GM20431 (cell line): ENCODE measurements around the gene POFUT2.

Experiments used
- in situ Hi-C: fragments of 300-500 bp; cut with MseI, MboI; formaldehyde crosslinking; loops from one replicate; pipeline ENCODE4 v1.15.0; 2020; ENCODE audit warnings: low sequenced_read_pairs; ENCODE audit not compliant: unreplicated experiment

The POFUT2 gene

DNA sequence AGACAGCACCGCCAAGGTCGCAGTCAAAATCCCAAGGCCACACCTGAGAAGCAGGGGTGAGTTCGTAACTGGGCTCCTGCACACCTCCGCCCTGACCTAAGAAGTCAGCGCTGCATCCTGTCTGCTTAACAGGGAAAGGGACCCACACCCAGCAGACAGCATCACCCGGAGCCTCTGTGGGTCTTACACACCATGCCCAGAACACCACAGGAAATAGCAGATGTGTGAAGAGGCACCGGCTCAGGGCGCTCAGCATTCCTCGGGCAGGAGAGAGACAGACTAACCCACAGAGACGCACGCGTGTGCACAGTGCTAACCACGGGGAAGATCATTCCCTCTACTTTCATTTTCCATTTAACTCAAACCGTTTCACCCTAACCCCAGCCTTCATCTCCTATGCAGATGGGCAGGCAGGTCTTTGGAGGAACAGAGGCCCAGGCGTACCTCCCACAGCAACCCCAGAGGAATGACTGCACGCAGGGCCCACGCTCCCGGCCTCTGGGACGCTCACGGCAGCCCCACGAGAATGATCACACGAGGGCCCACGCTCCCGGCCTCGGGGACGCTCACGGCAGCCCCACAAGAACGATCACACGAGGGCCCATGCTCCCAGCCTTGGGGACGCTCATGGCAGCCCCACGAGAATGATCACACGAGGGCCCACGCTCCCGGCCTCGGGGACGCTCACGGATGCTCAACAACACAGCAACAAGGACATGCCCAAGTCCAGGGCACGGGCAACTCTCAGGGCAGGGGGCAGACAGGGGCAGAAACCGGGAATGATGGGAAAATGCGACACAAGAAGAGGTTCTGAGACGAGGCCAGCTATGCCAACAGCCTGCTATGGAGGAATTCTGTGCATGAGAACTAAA lies 20.9 kb downstream of the POFUT2 start:
- in situ Hi-C loops = no loop called here

DNA sequence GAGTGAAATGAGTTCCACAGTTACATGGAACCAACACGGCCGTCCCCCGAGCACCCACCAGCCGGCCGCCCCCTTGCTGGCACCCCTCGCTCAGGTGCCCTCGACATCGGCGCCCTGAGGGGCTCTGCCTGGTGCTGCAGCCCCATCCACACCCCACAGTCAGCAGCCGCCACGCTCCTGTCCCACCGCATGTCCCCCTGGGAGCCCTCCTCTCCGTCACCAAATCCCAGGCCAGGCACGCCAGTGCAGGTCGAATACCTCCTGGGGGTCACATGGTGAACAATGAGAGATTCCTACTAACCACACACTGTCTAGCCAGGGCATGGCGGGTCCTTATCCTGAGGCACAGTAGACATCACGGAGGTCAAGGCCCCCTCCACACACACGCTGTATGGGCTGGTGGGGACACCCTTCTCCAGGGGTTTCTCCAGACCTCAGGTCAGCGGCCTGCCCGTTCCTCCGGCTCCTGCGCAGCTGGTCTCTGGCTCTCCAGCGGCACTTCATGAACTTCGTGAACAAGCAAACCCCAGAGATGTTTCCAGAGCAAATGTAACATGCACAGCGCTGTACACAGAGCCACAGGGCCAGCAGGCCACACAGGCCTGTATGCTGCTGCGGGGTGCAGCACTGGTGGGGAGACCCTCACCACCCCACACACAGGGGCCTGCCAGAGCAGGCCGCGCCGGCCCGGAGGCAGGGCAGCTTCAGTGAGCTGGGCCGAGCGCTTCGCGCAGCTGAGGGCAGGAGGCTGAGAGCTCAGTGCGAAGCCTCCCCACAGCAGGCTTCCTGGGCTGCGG lies 21.8 kb downstream of the POFUT2 start:
- in situ Hi-C loops = no loop called here

DNA sequence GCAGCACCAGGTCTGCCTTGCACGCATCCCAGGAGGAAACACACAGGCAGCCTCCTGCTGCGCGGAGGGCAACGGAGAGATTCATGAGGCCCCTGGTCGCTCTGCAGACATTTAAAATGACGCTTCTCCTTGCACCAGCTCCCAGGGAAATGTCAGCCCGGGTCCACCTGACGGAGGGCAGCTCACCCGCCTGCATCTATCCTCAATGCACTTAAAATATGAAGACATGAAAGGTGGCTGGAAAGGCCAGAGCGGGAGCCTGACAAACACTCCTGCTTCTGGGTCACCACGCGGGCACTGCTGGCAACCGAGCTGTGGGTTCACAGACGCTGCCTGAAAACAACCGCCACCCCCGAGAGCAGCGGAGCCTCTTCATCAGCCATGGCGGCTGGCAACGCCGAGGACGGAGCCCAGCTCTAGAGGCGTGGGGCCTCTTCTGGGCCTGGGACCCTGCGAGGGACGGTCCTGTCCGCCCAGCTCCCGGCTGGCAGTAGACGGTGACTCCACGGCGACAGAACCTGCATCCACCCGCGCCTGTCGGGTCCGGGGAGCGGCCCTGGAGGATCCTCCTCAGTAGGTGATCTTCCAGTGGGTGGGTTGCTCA lies 22.7 kb downstream of the POFUT2 start:
- in situ Hi-C loops = no loop called here

DNA sequence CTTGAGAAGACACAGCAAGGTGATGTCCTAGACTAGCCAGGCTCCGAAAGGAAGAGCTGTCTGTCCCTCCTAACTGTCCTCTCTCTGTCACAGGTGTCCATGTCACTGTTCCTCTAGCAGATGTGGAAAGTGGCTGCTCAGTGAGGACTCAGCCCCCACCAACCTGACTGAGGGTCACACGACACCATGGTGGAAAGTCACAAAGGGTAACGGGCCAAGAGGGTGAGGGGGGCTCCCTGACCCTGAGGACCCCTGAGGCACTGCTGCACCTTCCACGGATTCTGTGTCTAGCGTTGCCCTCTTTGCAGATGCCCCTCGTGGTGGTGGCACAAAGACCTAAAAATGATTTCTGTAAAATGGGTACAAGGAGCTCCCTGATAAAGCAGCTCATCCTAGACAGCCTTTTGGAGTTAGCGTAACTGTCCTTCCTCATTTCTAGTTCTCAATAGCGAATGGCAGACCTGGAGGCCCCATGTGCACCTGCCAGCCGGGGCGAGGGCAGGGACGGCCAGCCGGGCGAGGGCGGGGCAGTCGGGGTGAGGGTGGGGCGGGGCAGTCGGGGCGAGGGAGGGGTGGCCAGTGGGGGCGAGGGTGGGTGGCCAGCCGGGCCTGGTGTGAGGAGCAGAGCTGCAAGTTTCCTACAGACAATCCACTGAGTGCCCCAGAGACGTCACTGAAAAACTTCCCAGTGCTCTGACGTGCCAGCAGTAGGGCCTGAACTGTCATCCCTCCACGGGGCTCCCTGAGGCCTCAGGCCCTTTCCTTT lies 23.4 kb downstream of the POFUT2 start:
- in situ Hi-C loops = no loop called here

DNA sequence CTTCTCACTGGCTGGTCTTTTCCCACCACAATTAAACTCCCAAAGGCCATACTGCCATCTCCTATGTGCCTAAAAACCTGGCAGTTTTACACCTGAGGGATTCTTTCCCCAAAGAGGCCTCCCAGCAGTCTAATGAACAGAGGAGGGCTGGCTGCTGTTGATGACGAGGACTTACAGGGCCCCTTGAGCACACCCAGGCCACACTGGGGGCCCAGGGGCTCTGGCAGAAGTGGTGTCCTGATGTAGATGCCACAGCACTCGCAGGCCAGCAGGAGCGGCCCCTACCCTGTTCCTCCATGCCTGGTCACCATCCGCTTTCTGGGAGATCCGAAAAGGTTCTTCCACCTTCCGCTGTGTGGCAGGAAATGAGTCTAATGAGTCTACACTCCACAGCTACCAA lies 24.2 kb downstream of the POFUT2 start:
- in situ Hi-C loops = no loop called here

DNA sequence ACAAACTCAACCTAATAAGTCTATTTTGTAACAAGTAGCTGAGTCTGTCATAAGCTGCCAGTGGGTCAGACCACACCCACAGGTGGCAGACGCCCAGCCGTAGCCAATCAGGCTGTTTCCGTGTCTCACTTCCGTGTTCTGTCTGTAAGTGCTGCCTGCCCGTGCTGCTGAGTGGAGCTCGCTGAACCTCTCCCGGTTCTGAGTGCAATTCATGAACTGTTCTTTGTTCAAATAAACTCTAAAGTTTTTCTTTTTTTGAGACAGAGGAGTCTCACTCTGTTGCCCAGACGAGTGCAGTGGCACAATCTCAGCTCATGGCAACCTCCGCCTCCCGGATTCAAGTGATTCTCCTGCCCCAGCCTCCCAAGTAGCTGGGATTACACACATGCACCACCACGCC lies 25.1 kb downstream of the POFUT2 start:
- in situ Hi-C loops = no loop called here

DNA sequence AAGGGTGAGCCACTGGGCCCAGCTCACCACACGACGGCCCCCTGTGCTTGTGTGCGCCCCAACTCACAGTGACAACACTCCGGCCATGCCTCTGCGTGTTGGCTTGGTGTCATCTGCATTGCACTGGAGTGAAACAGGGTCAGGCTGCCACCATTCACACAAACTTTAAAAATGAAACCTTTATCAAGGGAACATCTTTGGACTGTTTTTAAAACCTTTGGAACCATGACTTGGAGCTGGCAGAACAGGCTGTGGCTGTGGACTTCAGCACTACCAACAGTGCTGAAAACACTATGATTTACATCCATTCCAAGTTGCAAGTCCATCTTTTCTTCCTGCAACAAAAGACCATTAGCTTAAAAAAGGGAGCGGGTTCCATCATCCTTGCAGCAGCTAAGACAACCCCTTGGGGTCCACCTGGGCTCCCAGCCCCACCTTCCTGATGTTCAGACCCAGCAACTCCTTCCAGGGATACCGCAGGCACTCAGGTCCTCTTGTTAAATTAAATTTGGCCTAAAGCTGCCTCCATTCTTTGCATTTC lies 25.6 kb downstream of the POFUT2 start:
- in situ Hi-C loops = no loop called here

DNA sequence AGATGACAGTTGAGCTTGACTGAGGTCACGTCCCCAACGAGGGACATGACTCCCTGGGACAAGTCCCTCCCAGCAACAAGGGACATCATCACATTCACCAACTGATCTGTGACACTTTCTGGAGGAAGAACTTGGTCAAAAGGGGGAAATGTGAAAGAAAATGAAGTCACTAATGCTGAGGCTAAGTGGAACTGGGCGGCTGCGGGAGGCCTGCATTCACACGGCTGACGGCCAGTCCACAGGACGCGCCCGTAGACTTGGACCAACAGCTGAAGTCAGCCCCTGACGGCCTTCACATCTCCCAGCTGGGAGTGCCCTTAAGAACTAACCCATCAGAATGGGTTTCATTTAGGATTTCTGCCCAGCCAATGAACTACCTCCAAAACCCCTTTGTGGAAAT lies 26.6 kb downstream of the POFUT2 start:
- in situ Hi-C loops = no loop called here

DNA sequence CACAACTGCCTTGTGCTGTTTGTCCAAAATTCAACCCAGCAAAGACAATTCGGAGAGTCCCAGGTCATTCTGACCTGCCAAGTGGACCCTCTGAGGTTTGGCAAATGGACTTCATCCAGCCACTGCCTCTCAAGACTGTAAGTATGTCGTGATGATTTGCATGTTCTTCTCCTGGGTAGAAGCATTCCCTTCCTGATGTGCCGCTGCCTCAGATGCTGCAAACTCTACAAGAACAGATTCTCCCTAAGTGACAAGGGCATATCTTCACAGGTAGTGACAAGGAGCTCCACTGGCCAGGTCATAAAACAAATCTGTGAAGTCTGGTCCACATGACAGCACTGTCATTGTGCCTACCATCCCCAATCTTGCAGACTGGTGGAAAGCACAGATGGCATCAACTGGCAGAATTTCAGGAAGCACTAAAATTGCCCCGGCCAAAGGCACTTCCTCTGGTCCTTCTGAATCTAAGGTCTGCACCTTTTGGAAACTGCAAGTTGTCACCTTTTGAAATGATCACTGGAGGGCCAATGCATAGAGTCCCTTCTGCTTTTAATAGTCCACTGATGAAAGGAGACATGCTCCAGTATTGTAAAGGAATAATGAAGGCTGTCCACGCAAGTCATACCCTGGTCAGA lies 27.4 kb downstream of the POFUT2 start:
- in situ Hi-C loops = no loop called here

DNA sequence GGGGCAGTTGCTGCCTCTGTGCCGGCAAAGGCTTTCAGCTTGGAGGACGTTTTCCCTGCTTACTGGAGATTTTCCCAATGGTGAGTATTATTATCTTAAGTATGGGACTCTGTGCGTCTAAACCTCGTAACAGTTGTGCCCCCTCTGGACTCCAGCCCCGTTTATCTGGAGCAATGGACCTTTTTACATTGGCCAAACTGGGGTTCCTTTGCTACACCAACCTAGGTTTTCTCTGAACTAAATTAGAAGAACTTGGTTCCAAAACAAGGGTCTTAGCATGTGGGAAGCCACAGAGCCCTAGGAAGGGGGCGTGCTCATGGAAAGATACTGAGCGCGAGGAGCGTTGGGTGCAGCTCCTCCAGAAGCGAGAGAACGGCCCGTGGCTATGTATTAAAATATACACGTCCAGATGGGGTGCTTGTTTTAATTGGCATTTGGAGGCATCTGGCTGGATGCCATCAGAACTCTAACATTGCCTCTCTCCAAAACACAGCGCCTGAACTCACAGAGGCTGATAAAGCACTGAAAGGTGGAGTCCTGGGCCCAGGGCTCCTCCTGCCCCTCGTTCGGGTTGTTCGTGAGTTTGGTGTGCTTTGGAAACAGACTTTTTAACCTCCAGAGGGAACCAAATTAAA lies 28.4 kb downstream of the POFUT2 start:
- in situ Hi-C loops = no loop called here

DNA sequence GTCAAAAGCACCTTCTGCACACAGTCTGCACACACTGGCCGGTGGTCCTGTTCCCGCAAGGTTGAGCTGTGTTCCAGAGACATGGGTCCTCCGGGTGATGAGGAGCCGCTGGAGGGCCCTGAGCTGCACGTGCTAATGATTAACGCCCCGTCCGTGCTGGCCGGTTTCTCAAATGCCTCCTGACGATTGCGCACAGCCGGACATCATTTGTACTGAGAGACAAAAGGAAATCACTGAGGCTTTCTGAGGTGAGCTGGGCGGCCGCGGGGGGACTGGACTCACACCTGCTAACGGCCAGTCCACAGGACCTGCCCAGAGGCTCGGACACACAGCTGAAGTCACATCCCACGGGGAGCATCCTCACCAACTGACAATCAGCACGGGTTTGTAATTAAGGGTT lies 29.2 kb downstream of the POFUT2 start:
- in situ Hi-C loops = no loop called here

DNA sequence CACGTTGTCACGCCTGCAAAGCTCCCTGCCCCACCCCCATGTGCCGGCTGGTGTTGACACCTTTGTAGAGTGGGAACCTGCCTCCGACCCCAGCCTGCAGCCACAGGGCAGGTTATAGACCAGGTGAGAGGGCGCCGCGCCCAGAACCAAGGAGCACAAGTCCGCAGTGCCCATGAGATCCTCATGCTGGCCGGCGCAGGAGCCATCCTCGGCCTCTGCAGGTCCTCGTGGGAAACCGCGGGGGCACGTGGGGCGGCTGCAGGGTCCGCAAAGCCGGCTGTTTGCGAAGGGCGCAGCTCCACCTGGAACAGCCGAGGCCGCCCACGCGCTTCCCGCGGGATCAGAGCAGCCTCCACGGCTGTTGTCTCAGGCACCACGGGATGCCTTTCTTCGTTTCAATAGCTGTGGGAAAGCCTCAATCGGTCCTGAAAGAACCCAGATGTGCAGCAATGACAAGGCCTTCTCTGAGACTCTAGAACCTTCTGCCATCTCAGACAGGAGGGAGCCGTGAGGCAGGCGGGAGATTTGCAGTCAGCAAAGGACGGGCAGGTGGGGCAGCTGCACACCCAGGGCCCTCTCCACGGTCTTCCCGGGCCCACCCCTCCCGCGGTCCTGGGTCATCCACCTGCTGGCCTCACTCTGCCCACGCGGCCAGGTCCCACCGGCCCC lies 29.9 kb downstream of the POFUT2 start:
- in situ Hi-C loops = no loop called here

DNA sequence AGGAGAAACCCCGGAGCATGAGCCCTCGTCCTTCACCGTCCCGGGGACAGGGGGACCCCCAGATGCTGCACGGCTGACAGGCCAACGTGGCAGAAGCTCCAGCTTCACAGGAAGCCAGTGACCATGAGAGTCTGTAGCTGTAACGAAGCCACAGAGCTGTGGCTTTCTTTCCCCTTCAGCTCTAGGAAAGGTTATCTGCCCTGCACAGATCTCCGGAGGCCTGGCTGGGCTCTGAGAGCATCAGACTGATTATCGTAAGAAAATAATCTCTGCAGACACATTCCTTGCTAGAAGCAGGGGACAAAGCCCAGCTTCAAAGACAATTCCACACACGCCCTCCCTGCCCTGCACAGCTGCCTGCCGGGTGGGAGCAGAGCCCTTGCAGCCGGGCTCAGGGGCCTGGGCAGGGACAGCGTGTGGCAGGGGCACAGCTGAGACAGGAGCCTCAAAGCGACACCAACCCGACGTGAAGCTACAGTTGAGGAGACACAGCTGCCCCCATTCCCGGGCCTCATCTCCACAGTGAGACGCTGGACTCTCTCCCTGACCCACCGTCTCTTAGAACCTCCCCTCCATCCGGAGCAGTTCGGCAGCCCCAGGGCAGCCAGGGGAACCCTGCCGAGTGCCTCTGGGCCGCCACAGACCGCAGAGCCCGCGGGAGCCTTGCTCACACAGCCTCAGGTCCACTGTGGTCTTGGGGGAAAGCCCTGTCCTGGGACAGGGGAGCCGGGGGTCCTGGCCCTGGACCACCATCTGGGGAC lies 30.6 kb downstream of the POFUT2 start:
- in situ Hi-C loops = no loop called here

DNA sequence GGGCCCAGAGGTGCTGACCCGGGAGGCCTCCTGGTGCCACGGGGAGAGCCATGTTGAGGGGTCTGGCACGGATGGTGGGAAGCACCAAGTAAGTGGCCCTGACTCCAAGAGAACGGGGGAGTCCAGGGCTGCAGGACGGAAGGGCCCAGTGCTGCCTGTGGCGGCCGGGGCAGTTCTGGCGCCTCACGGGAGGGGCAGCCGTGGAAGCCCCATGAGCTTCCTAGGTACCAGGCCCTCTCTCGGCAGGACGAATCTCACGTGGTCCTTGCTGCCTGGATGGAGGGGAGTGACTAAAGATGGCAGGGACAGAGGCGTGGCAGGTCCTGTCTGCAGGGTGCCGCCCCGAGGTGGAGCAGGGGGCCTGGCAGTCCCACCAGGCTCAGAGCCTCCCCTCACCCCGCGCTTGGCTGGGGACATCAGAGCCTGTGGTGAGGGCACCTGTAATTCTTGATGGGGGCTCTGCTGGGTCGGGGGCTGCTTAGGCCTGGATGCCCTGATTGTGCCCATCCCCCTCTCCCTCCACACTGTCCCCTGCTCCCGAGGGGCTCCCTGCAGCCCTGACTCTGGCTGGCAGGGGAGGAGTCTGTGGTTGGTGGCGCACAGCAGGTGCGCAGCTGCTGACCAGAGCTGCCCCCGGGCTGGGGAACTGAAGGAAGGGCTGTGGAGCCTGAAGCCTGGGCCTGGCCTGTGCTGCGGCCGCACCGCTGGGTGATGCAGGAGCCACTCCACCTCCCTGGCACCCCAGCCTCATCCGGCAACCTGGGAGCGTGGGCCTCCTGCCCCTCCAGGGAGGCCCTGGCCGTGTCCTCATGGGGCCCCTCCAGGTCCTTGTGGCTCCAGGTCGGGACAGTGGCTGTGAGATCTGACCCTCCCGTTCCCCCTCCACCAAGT lies 31.4 kb downstream of the POFUT2 start:
- in situ Hi-C loops = no loop called here

DNA sequence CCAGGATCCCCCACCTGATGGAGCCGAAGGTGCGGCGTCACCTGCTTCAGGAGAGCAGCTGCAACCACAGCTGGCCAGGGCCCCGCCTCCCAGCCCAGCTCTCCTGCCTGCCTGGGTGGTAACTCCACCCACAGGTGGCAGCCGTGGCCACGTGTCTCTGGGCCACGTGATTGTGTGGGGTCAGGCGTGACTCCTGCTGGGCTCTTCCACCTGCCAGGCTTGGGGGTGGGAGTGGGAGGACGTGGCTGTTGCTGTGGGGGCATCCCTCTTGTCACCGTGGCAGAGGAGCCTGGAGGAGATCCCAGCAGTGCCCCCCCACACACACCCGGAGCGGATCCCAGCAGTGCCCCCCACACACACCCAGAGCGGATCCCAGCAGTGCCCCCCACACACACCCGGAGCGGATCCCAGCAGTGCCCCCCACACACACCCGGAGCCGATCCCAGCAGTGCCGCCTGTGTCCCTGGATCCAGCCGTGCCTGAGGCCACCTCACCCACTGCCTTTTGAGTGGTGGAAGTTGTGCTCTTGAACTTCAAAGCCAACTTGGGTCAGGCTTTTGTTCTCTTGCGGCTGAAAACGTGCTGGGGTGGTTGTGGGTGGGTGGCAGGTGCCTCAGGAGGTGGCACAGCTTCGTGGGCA lies 32.2 kb downstream of the POFUT2 start:
- in situ Hi-C loops = no loop called here

DNA sequence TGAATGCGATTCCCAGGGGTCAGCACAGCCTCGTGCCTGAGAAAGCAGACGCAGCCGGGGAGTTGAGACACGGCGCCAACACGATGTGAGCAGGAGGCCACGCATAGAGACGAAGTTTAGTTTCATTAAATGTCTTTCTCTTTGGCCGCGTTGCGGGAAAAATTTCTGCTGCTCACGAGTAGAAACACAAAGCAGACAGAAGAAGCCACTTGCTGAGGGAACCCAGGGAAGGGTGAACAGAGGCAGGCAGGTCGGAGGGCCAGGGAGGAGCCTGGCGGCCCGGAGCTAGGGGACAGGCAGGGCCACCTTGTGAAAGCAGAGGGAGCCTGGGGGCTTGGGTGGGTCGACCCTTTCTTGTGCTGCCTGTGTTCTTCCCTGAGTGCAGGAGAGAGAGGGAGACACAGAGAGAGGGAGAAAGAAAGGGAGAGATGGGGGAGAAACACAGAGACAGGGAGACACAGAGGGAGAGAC lies 33.2 kb downstream of the POFUT2 start:
- in situ Hi-C loops = no loop called here
